HG03108 (cell line): ENCODE measurements around the gene VWDE.
"Not testable (repeated sequence)": the region's sequence is repeated elsewhere in the genome, so short reads cannot be mapped to it uniquely, and the experiment has no call there.

Experiments
- ATAC-seq: cut with Tn5 transposase; IDR thresholded peaks from one replicate; pipeline ENCODE4 v1.9.1; 2021; ENCODE audit warnings: moderate library complexity; ENCODE audit not compliant: unreplicated experiment

VWDE gene

GRCh38 chr7:12403287-12404181 lies at the start of gene VWDE:
TSS of gene VWDE (minus strand) at chr7:12403865. CDS start at chr7:12403716, 149 bp downstream.
- ATAC-seq = no peak

GRCh38 chr7:12453136-12453535 lies 49.5 kb upstream of the VWDE start:
- ATAC-seq = not testable (repeated sequence)

GRCh38 chr7:12450615-12451014 lies 47.0 kb upstream of the VWDE start:
- ATAC-seq = no peak

- ATAC-seq = no peak
These were observed 41.1 kb upstream of the VWDE start for GRCh38 chr7:12444785-12445184.

- no peak for ATAC-seq
These were observed 36.6 kb upstream of the VWDE start for GRCh38 chr7:12440229-12440628.

GRCh38 chr7:12436896-12437535 lies 33.4 kb upstream of the VWDE start:
- no peak for ATAC-seq

- ATAC-seq = no peak
These were observed 32.5 kb upstream of the VWDE start for GRCh38 chr7:12436126-12436525.

- no peak for ATAC-seq
These were observed 30.5 kb upstream of the VWDE start for GRCh38 chr7:12434012-12434642.

- no peak for ATAC-seq
These were observed 28.4 kb upstream of the VWDE start for GRCh38 chr7:12431886-12432556.

GRCh38 chr7:12425311-12425710 lies 21.6 kb upstream of the VWDE start:
- no peak for ATAC-seq

- ATAC-seq = no peak
These were observed 20.5 kb upstream of the VWDE start for GRCh38 chr7:12423997-12424745.

GRCh38 chr7:12423355-12423996 lies 19.8 kb upstream of the VWDE start:
- ATAC-seq = no peak

GRCh38 chr7:12422554-12423320 lies 19.1 kb upstream of the VWDE start:
- no peak for ATAC-seq

- ATAC-seq = no peak
These were observed 14.8 kb upstream of the VWDE start for GRCh38 chr7:12418452-12418851.

GRCh38 chr7:12415072-12415471 lies 11.4 kb upstream of the VWDE start:
- ATAC-seq = no peak

GRCh38 chr7:12412407-12412806 lies 8.7 kb upstream of the VWDE start:
- ATAC-seq = no peak

GRCh38 chr7:12410523-12410922 lies 6.9 kb upstream of the VWDE start:
- no peak for ATAC-seq

- ATAC-seq = no peak
These were observed 5.5 kb upstream of the VWDE start for GRCh38 chr7:12409097-12409711.

- ATAC-seq = not testable (repeated sequence)
These were observed 4.0 kb upstream of the VWDE start for GRCh38 chr7:12407652-12408051.
